Uterus (tissue), 4 donors: Measurements from ENCODE around the gene INMT. TPM values are rescaled to one million over a fixed set of nuclear protein-coding genes. Genes with fewer than 3 reads are reported as not detected.

Source experiments
- DNase-seq, 2 donors: peaks; one replicate each; pipeline ENCODE4 v3.0.0-alpha.2; 2019 to 2020
- H3K27ac ChIP-seq, 2 donors: fragments of 200-600 bp; sonication (generic); 1 replicate in 1 of 2; 2 replicates in 1 of 2; pipeline ENCODE4 v1.5.1; 2016 to 2018
- H3K27me3 ChIP-seq, 2 donors: fragments of 200-600 bp; sonication (generic); one replicate each; pipeline ENCODE4 v1.5.1; 2018 to 2019; ENCODE audit warnings: control low read depth in 1 of 2
- H3K36me3 ChIP-seq, 2 donors: fragments of 200-600 bp; sonication (generic); one replicate each; pipeline ENCODE4 v1.5.1; 2019; ENCODE audit warnings: control low read depth in 1 of 2
- H3K4me1 ChIP-seq, 2 donors: fragments of 200-600 bp; sonication (generic); one replicate each; pipeline ENCODE4 v1.5.1; 2018 to 2019; ENCODE audit warnings: control low read depth in 1 of 2
- H3K4me3 ChIP-seq, 2 donors: fragments of 200-600 bp; sonication (generic); 1 replicate in 1 of 2; 2 replicates in 1 of 2; pipeline ENCODE4 v1.5.1; 2018 to 2019; ENCODE audit warnings: mild to moderate bottlenecking in 1 of 2
- H3K9me3 ChIP-seq, 2 donors: fragments of 200-600 bp; sonication (generic); one replicate each; pipeline ENCODE4 v1.5.1; 2019; ENCODE audit warnings: control low read depth in 1 of 2
- POLR2A ChIP-seq, 2 donors: fragments of 450-650 bp; IDR thresholded peaks; one replicate each; pipeline ENCODE4 v1.6.1; 2016; ENCODE audit warnings: antibody characterized with exemption in 2 of 2, mild to moderate bottlenecking in 1 of 2, moderate library complexity in 1 of 2
- intact Hi-C: fragments of 100-400 bp; cut with DNase I; formaldehyde crosslinking; loops from one replicate; pipeline ENCODE4 v1.15.1; 2023; ENCODE audit warnings: low total_unique reads
- total RNA-seq, 4 donors: library from RNA; depleted of rRNA in 3 of 4; stranded (reverse); fragments of >200 nt in 3 of 4; gene quantifications; one replicate each; pipeline versions ENCODE4 v1.1.0 to v1.2.4, GENCODE V29; 2014 to 2023
- TF ChIP-seq, protein P1 (sequence below), 4 experiments: fragments of 200-600 bp in 2 of 4; fragments of 450-650 bp in 2 of 4; sonication (generic) in 2 of 4; IDR thresholded peaks; one replicate each; pipeline ENCODE4 v1.5.1; 2016 to 2019; ENCODE audit warnings: antibody characterized with exemption in 4 of 4, mild to moderate bottlenecking in 2 of 4, moderate library complexity in 1 of 4
- donor health status: DM: yes; HTN: yes; CAD: no.

Gene INMT
- total RNA-seq, 4 donors from 2014 or later = 6.5 to 29.2 (median 20.0) TPM

DNA sequence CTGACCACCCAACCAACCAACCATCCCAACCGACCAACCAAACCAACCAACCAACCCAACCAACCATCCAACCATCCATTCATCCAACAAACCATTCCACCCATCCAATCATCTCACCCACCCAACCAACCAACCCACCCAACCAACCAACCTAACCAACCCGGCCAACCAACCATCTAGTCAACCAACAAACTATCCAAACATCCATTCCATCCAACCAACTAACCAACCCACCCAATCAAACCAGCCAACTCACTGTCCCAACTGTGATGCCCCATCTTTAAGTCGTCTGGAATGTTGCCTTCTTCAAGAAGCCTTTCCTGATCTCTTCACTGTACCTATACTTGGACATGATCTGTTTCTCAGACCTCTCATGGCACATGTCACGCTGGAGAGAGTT lies 50.9 kb downstream of the INMT start:
- Histone ChIP-seq H3K4me1 (peaks cover 0 to 5% of the 10 kb centered on the region in 2 donors), H3K27ac (no peak overlapping the region), H3K27me3 (no peaks in the 10 kb centered on the region), H3K4me3 (no peak overlapping the region), H3K36me3 (no peaks in the 10 kb centered on the region), H3K9me3 (no peaks in the 10 kb centered on the region)
- no peak for TF ChIP-seq POLR2A (IDR thresholded peaks at IDR 0.05)
- TF ChIP-seq, protein P1, sequence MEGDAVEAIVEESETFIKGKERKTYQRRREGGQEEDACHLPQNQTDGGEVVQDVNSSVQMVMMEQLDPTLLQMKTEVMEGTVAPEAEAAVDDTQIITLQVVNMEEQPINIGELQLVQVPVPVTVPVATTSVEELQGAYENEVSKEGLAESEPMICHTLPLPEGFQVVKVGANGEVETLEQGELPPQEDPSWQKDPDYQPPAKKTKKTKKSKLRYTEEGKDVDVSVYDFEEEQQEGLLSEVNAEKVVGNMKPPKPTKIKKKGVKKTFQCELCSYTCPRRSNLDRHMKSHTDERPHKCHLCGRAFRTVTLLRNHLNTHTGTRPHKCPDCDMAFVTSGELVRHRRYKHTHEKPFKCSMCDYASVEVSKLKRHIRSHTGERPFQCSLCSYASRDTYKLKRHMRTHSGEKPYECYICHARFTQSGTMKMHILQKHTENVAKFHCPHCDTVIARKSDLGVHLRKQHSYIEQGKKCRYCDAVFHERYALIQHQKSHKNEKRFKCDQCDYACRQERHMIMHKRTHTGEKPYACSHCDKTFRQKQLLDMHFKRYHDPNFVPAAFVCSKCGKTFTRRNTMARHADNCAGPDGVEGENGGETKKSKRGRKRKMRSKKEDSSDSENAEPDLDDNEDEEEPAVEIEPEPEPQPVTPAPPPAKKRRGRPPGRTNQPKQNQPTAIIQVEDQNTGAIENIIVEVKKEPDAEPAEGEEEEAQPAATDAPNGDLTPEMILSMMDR (IDR thresholded peaks at IDR 0.05) = no peak
- DNase-seq = no peak
- intact Hi-C loops = loop anchor here (10.0 kb wide), 1 partner anchor 172 kb away; no protein-coding TSS in a partner anchor

DNA sequence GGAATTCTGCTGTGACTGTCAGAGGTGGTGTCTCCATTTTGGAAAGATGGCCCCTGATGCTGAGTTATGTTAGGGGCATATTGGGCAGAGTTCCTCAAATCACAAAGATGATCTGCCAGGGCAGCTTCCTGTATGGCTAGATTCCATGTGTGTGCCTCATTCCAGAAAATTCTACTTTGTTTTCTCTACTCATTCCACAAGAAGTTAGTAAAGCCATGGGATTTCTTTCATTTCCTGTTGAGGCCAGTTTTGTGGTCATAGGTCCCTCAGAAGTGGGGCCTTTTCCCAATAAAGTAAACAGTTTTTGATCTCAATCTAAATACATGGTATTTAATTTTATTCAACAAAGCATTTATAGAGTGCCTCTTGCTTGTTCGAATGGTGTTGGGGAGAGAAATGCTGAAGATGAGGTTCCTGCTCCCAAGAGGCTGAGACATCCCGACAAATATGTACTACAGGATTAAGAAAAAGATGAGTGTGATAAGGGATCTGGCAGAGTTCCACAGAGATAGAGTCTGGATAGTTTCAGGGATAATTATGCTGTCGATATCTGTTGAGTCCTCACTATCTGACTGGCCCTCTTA lies 52.2 kb downstream of the INMT start:
- Histone ChIP-seq H3K27ac (no peak overlapping the region), H3K36me3 (no peaks in the 10 kb centered on the region), H3K9me3 (no peaks in the 10 kb centered on the region), H3K27me3 (no peaks in the 10 kb centered on the region), H3K4me3 (no peak overlapping the region), H3K4me1 (peaks cover 0 to 5% of the 10 kb centered on the region in 2 donors)
- DNase-seq = no peak
- TF ChIP-seq, protein P1 (IDR thresholded peaks at IDR 0.05) = no peak
- TF ChIP-seq POLR2A (IDR thresholded peaks at IDR 0.05) = no peak
- intact Hi-C loops = loop anchor here (10.0 kb wide), 1 partner anchor 171 kb away; no protein-coding TSS in a partner anchor

DNA sequence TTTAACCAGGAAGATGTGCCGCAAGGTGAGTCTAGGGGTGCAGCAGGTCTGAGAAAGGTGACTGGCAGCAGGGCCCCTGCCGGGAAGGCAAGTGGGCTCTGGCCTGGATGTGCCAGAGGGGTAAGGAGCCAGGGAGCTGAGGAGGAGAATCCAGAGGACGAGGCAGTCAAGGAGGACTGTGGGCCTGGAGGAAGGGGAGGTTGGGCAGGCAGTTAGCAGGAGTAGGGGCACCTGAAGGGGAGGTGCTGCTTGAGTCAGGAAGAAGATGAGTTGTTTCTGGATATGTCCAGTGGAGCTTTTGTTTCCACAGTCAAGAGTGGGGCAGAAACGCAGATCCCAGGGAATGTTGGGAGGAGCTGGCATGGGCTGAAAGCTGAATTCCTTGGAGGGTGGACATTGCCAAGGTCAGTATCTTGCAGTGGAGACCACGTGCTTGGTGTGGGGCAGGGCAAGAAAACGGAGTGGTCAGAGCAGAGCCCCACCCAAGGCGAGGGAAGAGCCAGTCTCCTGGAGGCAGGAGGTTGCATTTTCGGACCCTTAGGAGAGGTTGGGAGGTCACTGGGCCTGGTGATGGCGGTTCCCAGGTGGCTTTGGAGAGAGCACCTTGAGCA lies 53.3 kb downstream of the INMT start:
- no peak overlapping the region for H3K27ac ChIP-seq

DNA sequence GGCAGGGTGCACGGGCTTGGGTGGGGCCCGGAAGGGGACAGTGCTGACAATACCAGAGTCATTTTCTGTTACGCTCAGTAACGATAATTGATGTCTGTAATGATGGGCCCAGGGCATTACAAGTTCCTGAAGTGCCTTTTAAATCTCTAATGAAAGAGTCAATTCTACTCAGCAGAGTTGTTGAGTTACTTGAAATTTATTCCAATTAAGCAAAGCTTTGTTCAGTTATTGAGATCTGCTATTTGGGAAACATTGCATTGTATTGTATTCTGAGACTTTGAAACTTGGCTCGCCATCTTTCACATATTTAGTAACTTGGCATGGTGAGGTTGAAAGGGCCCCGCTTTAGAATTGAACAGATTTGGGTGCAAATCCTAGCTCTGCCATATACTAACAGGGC lies 54.0 kb downstream of the INMT start:
- DNase-seq = no peak
- Histone ChIP-seq H3K36me3 (no peaks in the 10 kb centered on the region), H3K27me3 (no peaks in the 10 kb centered on the region), H3K9me3 (no peaks in the 10 kb centered on the region), H3K4me1 (peaks cover 0 to 5% of the 10 kb centered on the region in 2 donors), H3K4me3 (no peak overlapping the region), H3K27ac (no peak overlapping the region)
- TF ChIP-seq, protein P1 (IDR thresholded peaks at IDR 0.05) = no peak
- no peak for TF ChIP-seq POLR2A (IDR thresholded peaks at IDR 0.05)
- intact Hi-C loops = loop anchor here (10.0 kb wide), 1 partner anchor 169 kb away; no protein-coding TSS in a partner anchor

More for the DNA sequence above, 53.3 kb downstream of the INMT start:
- no peak for TF ChIP-seq POLR2A (IDR thresholded peaks at IDR 0.05)
- TF ChIP-seq, protein P1 (IDR thresholded peaks at IDR 0.05) = no peak
- H3K36me3 ChIP-seq = no peaks in the 10 kb centered on the region
- intact Hi-C loops = loop anchor here (10.0 kb wide), 1 partner anchor 170 kb away; no protein-coding TSS in a partner anchor
- H3K4me1 ChIP-seq = peaks cover 0 to 5% of the 10 kb centered on the region in 2 donors
- no peaks in the 10 kb centered on the region for H3K9me3 ChIP-seq
- no peak for DNase-seq
- no peak overlapping the region for H3K4me3 ChIP-seq
- no peaks in the 10 kb centered on the region for H3K27me3 ChIP-seq

Other genes with a start within 250 kb of the INMT start
- 10 to 100 TPM in 3 of 4 donors, 1 to 10 TPM in 1; 4.9 to 35.9 (median 21.3) TPM for gene GGCT, start 247.3 kb upstream of the INMT start, total RNA-seq
- 10 to 100 TPM; 33.5 to 71.2 (median 58.1) TPM for gene GARS1, start 157.3 kb upstream of the INMT start, total RNA-seq
- under 1 TPM in 1 of 4 donors, not detected in 3; 0.27 TPM for gene CRHR2, start 69.7 kb upstream of the INMT start, total RNA-seq
- 10 to 100 TPM; 14.7 to 23.8 (median 16.9) TPM for gene MINDY4, start 19.3 kb downstream of the INMT start, total RNA-seq
- 100 to 1,000 TPM in 3 of 4 donors, 10 to 100 TPM in 1; 69.6 to 477 (median 370) TPM for gene AQP1, start 159.7 kb downstream of the INMT start, total RNA-seq
- gene GHRHR, start 211.8 kb downstream of the INMT start, total RNA-seq = not detected